ENCODE results near the gene MRPL21.

The MRPL21 gene

GRCh38 chr11:68923614-68924013, 20.0 kb upstream of the MRPL21 start:
- TF ChIP-seq CTCF (IDR thresholded peaks at IDR 0.05; ENCODE audit: low read depth, low read length) = no peak
- no peak overlapping the region for H3K4me3 ChIP-seq (ENCODE audit: low read depth, low read length)
- peaks cover 81% of the 10 kb centered on the region for H3K36me3 ChIP-seq
- no peaks in the 10 kb centered on the region for H3K4me1 ChIP-seq
- no peaks in the 10 kb centered on the region for H3K27me3 ChIP-seq
- DNase-seq = no peak
- peaks cover 3% of the 10 kb centered on the region; the same call in 1 of the 2 replicates for H3K9me3 ChIP-seq

- no peak for TF ChIP-seq CTCF (IDR thresholded peaks at IDR 0.05; ENCODE audit: low read depth, low read length)
- Histone ChIP-seq H3K27me3 (no peaks in the 10 kb centered on the region), H3K4me1 (no peaks in the 10 kb centered on the region), H3K4me3 (ENCODE audit: low read depth, low read length) (no peak overlapping the region), H3K36me3 (peaks cover 66% of the 10 kb centered on the region), H3K9me3 (no peaks in the 10 kb centered on the region)
- DNase-seq = no peak
These were observed 12.8 kb upstream of the MRPL21 start for GRCh38 chr11:68916439-68916838.

GRCh38 chr11:68914761-68915160, 11.1 kb upstream of the MRPL21 start:
- no peak for DNase-seq
- Histone ChIP-seq H3K4me1 (no peaks in the 10 kb centered on the region), H3K9me3 (no peaks in the 10 kb centered on the region), H3K27me3 (no peaks in the 10 kb centered on the region), H3K36me3 (peaks cover 65% of the 10 kb centered on the region), H3K4me3 (ENCODE audit: low read depth, low read length) (no peak overlapping the region)
- no peak for TF ChIP-seq CTCF (IDR thresholded peaks at IDR 0.05; ENCODE audit: low read depth, low read length)

- H3K9me3 ChIP-seq = no peaks in the 10 kb centered on the region
- H3K4me3 ChIP-seq (ENCODE audit: low read depth, low read length) = no peak overlapping the region
- no peak for DNase-seq
- H3K4me1 ChIP-seq = no peaks in the 10 kb centered on the region
- no peaks in the 10 kb centered on the region for H3K27me3 ChIP-seq
- TF ChIP-seq CTCF (IDR thresholded peaks at IDR 0.05; ENCODE audit: low read depth, low read length) = no peak
- peaks cover 68% of the 10 kb centered on the region for H3K36me3 ChIP-seq
These were observed 9.6 kb upstream of the MRPL21 start for GRCh38 chr11:68913188-68913587.

- no peaks in the 10 kb centered on the region for H3K27me3 ChIP-seq
- H3K4me1 ChIP-seq = no peaks in the 10 kb centered on the region
- TF ChIP-seq CTCF (IDR thresholded peaks at IDR 0.05; ENCODE audit: low read depth, low read length) = no peak
- H3K36me3 ChIP-seq = peaks cover 65% of the 10 kb centered on the region
- no peak overlapping the region for H3K4me3 ChIP-seq (ENCODE audit: low read depth, low read length)
- no peaks in the 10 kb centered on the region for H3K9me3 ChIP-seq
- no peak for DNase-seq
These were observed 8.6 kb upstream of the MRPL21 start for GRCh38 chr11:68912254-68912653.

GRCh38 chr11:68911731-68912130, 8.1 kb upstream of the MRPL21 start:
- Histone ChIP-seq H3K9me3 (no peaks in the 10 kb centered on the region), H3K4me3 (ENCODE audit: low read depth, low read length) (no peak overlapping the region), H3K4me1 (no peaks in the 10 kb centered on the region), H3K36me3 (peaks cover 69% of the 10 kb centered on the region), H3K27me3 (no peaks in the 10 kb centered on the region)
- TF ChIP-seq CTCF (IDR thresholded peaks at IDR 0.05; ENCODE audit: low read depth, low read length) = no peak
- no peak for DNase-seq
